ENCODE measurements around the gene MEI4.
"Not testable (repeated sequence)": the region's sequence is repeated elsewhere in the genome, so short reads cannot be mapped to it uniquely, and the experiment has no call there.

Gene MEI4

GRCh38 chr6:77652739-77653138 is at the start of gene MEI4:
Gene MEI4 (plus strand): TSS chr6:77653039. CDS start chr6:77690672, 37,633 bp downstream.
- DNase-seq (ENCODE audit: low spot score), result no peak

DNA sequence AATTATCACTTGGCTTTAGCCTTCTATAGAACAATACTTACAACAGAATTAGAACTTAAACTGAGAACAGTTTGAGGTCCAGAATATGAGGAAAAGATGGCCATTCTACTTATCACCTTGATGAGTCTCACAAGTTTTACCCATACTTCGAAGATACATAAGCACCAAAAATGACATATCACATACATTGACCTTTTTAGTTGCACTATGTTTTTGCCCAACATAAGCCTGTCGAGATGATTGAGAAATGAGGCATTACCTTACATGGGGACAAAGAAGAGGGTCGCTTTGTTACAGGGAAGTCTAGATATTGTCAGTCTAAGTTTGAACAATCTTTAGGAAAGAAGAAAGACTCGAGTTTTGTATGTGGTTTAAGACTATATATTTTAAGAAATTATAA is 48.4 kb upstream of the MEI4 start:
- no peak for DNase-seq (ENCODE audit: low spot score)

DNA sequence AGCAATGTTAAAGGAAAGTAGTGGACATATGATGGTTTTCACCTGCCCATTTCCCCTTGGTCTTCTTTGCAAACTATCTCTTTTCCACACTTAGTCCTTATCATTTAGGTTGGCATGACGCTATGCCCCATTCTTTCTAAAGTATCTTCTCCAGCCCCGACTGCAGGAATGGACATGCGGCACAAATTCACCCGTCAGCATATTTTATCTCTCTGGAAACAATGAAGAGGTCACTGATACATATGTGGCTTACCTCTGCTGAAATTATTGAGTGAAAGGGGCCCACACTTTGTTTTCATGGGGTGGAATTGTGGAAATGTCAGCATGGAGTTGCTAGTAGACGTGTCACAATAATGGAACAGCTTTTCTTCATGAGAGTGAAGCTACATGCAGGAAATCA is 45.8 kb upstream of the MEI4 start:
- DNase-seq (ENCODE audit: low spot score), result no peak

DNA sequence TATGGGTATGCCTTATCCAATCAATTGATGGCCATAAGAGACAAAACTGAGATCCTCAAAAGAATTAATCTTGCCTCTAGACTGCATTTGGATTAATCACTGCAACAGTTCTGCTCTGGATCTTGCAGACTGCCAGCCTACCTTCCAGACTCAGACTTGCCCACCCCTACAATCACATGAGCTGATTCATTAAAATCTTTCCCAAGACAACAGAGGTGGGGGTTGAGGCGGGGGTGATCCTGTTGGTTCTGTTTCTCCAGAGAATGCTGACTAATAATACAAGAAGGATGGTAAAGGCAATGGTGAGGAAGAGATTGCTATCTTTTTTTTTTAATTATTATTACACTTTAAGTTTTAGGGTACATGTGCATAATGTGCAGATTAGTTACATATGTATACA is 43.7 kb upstream of the MEI4 start:
- no peak for DNase-seq (ENCODE audit: low spot score)

DNA sequence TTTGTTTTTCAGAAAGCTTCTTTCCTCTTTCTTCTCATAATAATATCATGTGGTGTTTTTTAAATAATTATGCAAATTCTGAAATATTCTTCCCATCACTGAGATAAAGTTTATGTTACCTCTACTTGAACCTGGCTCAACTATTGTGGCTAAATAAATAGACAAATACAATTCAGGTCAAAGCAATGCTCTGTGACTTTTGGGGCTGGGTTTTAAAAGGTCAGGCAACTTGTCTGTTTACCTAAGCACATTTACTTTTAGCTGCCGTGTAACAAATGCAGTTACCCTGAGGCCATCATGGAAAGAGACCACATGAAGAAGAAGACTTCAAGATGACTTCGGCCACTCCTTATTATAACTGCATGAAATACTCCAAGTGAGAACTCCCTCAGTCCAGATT is 33.7 kb upstream of the MEI4 start:
- DNase-seq (ENCODE audit: low spot score), result no peak

DNA sequence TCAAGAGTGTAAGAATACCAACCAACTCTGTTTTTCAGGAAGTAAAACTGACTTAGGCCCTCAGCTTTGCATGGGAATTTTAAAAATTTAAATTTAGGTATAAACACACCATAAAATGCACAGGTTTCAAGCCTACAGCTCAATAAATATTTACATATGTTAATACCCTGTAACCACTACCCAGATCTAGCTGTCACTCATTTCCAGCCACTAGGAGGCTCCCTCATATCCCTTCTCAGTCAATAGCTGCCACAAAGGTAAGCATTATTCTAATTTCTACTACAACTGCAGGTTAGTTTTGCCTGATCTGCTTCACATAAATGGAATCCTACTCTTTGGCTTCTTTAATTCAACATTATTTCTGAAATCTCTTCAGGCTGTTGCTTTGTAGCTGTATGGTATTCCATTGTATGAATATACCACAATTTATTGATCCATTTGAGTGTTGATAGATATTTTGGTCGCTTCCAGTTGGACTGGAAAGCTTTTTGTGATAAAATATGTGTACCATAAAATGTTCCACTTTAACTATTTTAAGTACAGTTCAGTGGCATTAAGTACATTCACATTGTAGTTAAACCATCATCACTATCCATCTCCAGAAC is 32.5 kb upstream of the MEI4 start:
- DNase-seq (ENCODE audit: low spot score), result peak; percentile 9

DNA sequence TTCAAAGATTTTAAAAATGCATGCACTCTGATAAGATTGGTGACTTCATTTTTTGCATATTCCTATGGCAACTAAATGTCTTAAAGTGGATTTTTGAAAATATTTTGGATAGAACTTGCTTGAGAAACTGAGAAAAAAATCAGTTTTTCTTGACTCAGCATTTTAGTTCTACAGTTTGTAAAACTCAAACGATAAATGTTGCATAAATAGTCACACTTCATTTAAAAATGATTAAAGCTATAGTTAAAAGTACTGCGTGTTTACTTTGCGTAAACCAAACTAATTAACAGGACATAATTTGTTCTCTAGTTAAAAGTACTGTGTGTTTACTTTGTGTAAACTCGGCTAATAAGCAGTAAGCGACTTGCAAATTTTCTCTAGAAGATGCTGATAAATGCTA is 28.3 kb upstream of the MEI4 start:
- no peak for DNase-seq (ENCODE audit: low spot score)

GRCh38 chr6:77626426-77626825 is 26.4 kb upstream of the MEI4 start:
- DNase-seq (ENCODE audit: low spot score), result no peak

DNA sequence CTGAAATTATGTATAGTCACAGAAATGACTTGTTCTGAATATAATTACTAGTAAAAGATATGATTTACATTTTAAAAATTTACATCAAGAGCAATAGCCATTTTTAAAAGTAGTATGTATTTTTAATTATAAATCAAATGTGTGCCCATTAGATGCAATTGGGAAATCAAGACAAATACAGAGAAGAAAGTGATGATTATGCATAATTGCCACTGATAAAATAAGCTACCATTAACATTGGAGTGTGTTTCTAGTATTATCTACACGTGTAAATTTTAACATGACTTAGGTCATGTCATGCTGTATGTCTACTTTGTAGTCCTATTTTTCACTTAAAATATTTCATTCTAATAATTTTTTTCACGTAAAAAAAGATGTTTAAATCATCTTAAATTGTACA is 22.8 kb upstream of the MEI4 start:
- no peak for DNase-seq (ENCODE audit: low spot score)

- DNase-seq (ENCODE audit: low spot score), result no peak
These were observed 19.4 kb upstream of the MEI4 start for GRCh38 chr6:77633471-77633870.

- no peak for DNase-seq (ENCODE audit: low spot score)
These were observed 18.7 kb upstream of the MEI4 start for GRCh38 chr6:77633993-77634715.

DNA sequence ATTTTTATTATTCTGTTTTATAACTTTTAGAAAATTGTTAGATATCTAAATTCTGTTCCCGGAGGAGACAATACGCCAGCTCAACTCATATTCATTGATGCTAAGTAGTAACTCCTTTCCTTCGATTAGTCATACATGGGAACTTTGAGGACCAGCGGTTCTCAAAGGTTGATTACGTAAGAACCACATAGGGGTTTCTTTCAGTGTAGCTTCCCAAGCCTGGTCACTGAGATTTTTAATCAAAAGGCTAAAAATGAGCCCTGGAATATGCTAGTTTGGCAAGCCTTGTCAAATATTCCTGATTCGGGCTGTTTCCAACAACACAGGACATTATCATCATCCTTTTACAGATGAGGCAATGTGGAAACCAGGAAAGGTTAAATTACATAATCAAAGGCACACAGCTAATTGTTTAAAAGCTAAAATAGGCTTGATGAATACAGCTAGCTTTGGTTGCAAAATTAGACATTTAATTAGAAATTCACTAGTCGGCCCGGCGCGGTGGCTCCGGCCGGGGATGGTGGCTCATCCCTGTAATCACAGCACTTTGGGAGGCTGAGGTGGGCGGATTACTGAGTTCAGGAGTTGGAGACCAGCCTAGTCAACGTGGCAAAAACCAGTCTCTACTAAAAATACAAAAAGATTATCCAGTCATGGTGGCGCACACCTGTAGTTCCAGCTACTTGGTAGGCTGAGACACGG is 14.6 kb upstream of the MEI4 start:
- no peak for DNase-seq (ENCODE audit: low spot score)

DNA sequence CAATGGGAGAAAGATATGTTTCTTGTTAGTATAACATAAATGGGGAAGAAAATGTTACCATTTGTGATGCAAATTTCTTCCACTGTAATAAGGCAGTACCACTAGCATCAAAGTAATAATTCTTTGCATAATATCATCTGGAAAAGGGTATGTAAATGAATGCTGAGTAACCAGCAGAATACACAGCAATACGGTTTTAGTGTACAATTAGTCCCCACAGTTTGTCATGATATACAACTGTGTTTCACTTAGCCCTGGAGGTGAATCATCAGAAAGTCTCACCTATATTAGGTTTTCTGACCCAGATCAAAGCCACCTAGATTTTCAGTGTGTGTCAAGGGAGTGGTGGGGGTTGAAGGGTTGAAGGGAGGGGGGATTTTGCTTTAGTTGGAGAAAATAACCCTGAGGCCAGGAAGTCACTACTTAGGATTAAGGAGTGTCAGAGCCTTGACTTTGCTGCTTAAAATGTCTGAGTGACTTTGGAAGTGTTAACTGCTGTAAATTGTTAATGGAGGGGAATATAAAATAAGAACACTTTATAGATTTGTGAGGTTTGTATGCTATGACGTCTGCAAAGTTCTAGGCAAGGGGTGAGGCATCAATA is 8.6 kb upstream of the MEI4 start:
- peak; percentile 8 for DNase-seq (ENCODE audit: low spot score)

GRCh38 chr6:77650098-77650663 is 2.7 kb upstream of the MEI4 start:
- no peak for DNase-seq (ENCODE audit: low spot score)

GRCh38 chr6:77653816-77654215 is 977 bp downstream of the MEI4 start:
- DNase-seq (ENCODE audit: low spot score), result no peak

- not testable (repeated sequence) for DNase-seq (ENCODE audit: low spot score)
These were observed 2.2 kb downstream of the MEI4 start for GRCh38 chr6:77655035-77655434.

DNA sequence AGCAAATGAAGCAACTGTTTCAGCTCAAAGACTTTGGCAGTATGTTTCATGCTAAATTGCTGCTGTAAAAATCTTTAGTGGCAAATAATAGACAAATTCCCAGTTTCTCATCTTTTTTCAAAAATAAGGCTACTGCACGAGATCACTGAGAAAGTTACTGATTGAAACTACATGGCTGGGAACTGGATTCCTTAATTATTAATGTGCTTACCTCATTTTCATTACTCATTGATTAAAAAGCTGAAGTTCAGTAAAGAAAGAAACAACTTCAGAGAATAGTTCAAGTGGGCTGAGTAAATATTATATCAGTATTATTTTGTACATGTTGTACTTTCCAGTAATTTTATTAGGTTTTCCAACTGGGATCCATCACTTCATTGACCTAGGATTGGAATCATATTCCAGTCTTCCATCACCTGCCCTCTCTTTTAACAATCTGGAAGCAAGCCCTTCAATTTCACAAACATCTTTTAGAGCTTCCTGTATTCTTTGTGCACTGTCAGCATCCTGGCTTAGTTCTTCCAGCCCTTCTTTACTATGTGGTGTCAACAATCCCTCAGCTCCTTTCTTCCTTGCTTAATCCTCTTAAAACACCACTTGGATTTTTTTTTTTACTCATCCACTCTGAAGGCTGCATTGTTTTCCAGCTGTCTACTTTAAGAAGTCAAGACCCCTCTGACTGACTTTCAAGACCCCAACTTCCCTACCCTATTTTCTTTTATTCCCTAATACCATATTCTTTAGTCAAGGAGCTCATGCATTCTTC is 4.3 kb downstream of the MEI4 start:
- DNase-seq (ENCODE audit: low spot score), result no peak

DNA sequence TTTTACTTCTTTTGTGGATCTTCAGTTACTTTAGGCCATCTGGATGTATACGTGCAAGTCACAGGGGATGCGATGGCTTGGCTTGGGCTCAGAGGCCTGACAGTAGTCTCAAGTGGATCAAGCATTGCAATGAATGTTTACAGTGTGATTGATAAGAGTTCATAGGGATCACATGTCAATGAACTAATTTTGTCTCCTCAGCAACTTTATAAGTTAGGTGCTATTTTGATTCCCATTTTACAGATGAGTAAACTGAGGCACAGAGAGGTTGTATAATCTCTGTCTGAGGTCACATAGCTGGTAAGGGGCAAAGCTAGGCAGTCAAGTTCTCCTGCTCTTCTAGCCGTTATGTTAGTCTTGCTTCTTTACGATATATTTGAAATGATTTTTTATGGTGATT is 13.5 kb downstream of the MEI4 start:
- no peak for DNase-seq (ENCODE audit: low spot score)

DNA sequence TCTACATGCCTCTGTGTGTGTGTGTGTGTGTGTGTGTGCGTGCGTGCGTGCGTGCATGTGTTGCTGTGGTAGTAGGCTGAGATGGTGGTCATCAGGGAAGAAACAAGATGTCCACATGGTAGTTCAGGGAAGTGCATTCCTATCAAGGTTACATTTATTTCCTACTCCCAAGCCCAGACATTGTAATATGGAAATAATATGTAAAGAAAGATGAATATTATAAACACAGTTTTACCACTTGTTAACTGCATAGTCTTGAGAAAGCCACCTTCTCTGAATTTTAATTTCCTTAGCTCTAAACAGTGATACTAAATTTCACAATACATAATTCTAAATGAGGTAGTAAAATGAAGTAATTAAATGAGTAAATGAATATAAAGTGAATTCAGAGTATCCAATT is 14.0 kb downstream of the MEI4 start:
- no peak for DNase-seq (ENCODE audit: low spot score)

- no peak for DNase-seq (ENCODE audit: low spot score)
These were observed 17.1 kb downstream of the MEI4 start for GRCh38 chr6:77669913-77670312.

DNA sequence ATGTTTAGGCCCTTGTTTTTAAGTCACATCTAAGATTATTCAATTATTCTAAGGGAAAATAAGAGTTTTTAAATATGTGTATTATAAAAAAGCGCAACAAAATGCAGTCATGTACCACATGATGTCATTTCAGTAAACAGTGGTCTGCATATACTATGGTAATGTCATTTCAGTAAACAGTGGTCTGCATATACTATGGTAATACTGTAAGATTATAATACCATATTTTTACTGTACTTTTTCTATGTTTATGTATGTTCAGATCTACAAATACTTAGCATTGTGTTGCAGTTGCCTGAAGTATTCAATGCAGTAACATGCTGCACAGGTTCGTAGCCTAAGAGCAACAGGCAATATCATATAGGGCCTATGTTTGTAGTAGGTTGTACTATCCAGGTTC is 21.4 kb downstream of the MEI4 start:
- no peak for DNase-seq (ENCODE audit: low spot score)

DNA sequence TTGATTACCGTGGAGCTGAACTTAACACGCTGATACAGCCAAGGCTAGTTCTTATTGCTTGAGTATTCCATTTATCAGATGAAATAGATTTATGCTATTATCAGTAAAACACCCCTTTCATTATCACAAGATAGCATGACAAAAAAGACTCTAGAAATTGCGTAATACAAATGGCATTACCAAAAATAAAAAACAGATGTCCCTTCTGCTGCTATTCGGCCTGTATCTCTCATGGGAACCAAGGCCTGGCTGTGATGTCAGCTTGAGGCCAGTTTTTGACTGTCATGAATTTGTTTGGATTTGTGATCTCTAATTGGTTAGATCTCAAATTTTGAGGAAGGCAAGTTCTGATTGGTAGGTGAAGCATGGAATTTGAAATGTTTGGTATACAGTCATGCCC is 25.2 kb downstream of the MEI4 start:
- no peak for DNase-seq (ENCODE audit: low spot score)
